GM21528 (cell line): ENCODE results near the gene C10orf88.

ENCODE experiments used
- ATAC-seq: cut with Tn5 transposase; IDR thresholded peaks from one replicate; pipeline ENCODE4 v1.9.1; 2021; ENCODE audit warnings: mild to moderate bottlenecking, moderate library complexity; ENCODE audit not compliant: unreplicated experiment, low FRiP score

Gene C10orf88

GRCh38 chr10:122953902-122954730 lies at the start of gene C10orf88:
Gene C10orf88 (minus strand): TSS chr10:122954227. CDS start chr10:122954178, 49 bp downstream.
- ATAC-seq, result peak; percentile 100

- no peak for ATAC-seq
Measured at GRCh38 chr10:123001370-123001769, 47.3 kb upstream of the C10orf88 start.

- ATAC-seq, result no peak
Measured at GRCh38 chr10:123000155-123000554, 46.1 kb upstream of the C10orf88 start.

GRCh38 chr10:122999347-122999746 lies 45.3 kb upstream of the C10orf88 start:
- no peak for ATAC-seq

GRCh38 chr10:122998934-122999333 lies 44.9 kb upstream of the C10orf88 start:
- no peak for ATAC-seq

- no peak for ATAC-seq
Measured at GRCh38 chr10:122998360-122998917, 44.4 kb upstream of the C10orf88 start.

- ATAC-seq, result no peak
Measured at GRCh38 chr10:122997864-122998263, 43.8 kb upstream of the C10orf88 start.

GRCh38 chr10:122995936-122996335 lies 41.9 kb upstream of the C10orf88 start:
- no peak for ATAC-seq

GRCh38 chr10:122993797-122994336 lies 39.8 kb upstream of the C10orf88 start:
- no peak for ATAC-seq

- ATAC-seq, result no peak
Measured at GRCh38 chr10:122992031-122992585, 38.1 kb upstream of the C10orf88 start.

GRCh38 chr10:122990278-122990677 lies 36.3 kb upstream of the C10orf88 start:
- no peak for ATAC-seq

GRCh38 chr10:122988501-122988900 lies 34.5 kb upstream of the C10orf88 start:
- ATAC-seq, result no peak

- ATAC-seq, result no peak
Measured at GRCh38 chr10:122986335-122986734, 32.3 kb upstream of the C10orf88 start.

GRCh38 chr10:122984708-122985107 lies 30.7 kb upstream of the C10orf88 start:
- ATAC-seq, result no peak

- ATAC-seq, result no peak
Measured at GRCh38 chr10:122983898-122984297, 29.9 kb upstream of the C10orf88 start.

GRCh38 chr10:122981066-122981464 lies 27.0 kb upstream of the C10orf88 start:
- ATAC-seq, result no peak

GRCh38 chr10:122980209-122981065 lies 26.4 kb upstream of the C10orf88 start, which contains the start of gene PSTK:
Gene PSTK (plus strand): TSS chr10:122980401. CDS start chr10:122980480, 79 bp downstream.
- peak; percentile 97 for ATAC-seq

- ATAC-seq, result no peak
Measured at GRCh38 chr10:122974543-122975064, 20.6 kb upstream of the C10orf88 start.

- ATAC-seq, result no peak
Measured at GRCh38 chr10:122974023-122974422, 20.0 kb upstream of the C10orf88 start.

- ATAC-seq, result no peak
Measured at GRCh38 chr10:122968698-122969097, 14.7 kb upstream of the C10orf88 start.
